G401 (cell line): ENCODE results near the gene IRX2. TPM values are rescaled to one million over a fixed set of nuclear protein-coding genes. Genes with fewer than 3 reads are reported as not detected.

Source experiments
- DNase-seq: peaks from one replicate; pipeline ENCODE4 v3.0.0-alpha.2; 2015; ENCODE audit warnings: low spot score
- in situ Hi-C: cut with HindIII; loops from 2 replicates; pipeline ENCODE4 v1.10.0; 2016; ENCODE audit warnings: low sequenced_read_pairs, mixed read lengths
- total RNA-seq: library from RNA; depleted of rRNA; stranded (reverse); fragments of >200 nt; shearing (Covaris generic); gene quantifications from 2 replicates; pipeline ENCODE4 v1.2.3, GENCODE V29; 2014

The IRX2 gene
- total RNA-seq, 1 experiment from 2014 or later: not detected

DNA sequence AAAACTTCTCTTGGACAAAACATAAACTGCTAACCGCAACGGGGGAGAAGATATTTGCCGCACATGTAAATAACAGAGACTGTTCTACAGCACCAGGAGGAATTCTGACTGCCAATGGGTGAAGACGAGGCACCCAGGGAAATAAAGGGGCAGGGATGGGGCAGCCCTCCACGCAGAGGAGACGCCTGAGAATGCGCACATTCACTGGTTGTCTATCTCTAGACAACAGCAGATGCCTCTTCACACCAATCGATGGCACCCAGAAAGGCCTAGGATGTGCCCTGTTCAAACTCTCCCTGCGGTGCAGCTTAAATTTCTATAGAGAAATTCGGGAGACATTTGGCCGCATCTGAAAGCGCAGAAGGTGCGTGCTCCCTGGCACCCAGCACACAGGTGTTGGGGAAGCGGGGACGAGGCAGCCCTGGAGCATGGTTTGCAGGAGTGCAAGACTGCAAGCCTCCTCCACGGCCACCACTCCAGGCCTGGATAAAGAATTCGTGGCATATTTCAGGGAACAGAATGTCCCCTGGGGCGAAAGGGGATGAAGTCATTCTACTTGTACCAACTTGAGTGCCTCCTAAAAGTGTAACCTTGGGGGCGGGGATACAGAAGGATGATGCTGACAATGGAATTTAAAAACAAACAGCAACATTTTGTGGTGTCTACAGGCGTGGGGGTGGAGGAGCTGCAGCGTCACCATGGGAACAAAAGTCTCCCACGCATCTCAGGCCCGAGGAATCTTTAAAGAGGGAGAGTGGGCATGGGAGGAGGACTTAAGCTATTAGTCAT, 6.3 kb upstream of the IRX2 start:
- DNase-seq: no peak
- in situ Hi-C loops: no loop called here

GRCh38 chr5:2756211-2757152, 5.0 kb upstream of the IRX2 start:
- in situ Hi-C loops: no loop called here
- DNase-seq: no peak

DNA sequence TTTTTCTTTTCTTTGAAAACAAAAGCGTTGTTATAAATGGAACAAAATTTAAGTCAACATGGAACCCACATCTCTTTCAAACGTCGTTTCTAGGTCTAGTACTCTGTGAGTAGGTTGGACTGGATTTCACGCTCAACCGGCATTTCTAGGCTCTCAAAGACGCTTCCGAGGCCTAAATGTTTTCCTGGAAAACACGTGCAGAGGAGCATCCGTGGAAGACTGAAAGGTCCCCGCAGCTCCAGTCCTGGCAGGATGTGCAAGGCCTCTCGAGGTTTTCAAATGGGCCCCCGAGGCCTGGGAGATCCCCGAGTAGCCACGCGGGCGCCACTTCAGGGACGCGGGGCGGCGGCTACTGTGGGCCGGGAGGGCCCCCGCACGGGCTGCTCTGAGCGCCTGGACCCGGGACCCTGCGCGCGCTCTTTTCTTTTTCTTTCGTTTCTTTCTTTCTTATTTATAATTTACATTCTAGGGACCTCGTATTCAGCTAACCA, 4.2 kb upstream of the IRX2 start:
- no peak for DNase-seq
- in situ Hi-C loops: no loop called here

DNA sequence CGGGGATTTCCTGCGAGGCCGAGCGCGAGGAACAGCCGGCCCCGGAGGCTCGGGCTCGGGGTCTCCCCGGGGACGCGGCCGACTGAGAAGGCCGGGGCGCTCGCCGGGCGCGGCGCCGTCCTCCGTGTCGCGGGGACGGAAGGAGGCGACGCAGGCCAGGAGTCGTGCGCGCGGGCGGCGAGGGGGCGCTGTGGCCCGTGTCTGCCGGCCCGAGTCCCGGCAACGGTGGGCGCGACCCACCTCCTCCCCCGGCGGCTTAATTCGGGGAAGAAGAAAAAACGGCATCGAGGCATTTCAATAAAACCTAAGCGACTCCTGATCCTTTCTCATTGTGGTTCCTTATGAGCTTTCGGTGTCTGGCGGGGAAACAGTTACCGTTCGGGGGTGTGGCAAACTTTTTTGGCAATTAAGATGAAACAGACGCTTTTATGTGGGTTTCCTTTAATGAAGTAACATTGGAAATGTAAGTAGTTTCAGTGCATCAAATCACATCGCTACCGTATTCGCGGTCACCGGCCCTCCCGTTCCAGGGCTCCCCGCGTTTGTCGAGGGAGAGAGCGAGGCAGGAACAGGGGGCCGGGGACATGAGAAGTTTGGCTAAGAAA, 3.7 kb upstream of the IRX2 start:
- DNase-seq: no peak
- in situ Hi-C loops: no loop called here

- no peak for DNase-seq
- in situ Hi-C loops: no loop called here
These were observed 3.2 kb upstream of the IRX2 start for GRCh38 chr5:2754581-2755075.

- no peak for DNase-seq
- in situ Hi-C loops: no loop called here
These were observed 2.3 kb upstream of the IRX2 start for GRCh38 chr5:2753452-2754420.

DNA sequence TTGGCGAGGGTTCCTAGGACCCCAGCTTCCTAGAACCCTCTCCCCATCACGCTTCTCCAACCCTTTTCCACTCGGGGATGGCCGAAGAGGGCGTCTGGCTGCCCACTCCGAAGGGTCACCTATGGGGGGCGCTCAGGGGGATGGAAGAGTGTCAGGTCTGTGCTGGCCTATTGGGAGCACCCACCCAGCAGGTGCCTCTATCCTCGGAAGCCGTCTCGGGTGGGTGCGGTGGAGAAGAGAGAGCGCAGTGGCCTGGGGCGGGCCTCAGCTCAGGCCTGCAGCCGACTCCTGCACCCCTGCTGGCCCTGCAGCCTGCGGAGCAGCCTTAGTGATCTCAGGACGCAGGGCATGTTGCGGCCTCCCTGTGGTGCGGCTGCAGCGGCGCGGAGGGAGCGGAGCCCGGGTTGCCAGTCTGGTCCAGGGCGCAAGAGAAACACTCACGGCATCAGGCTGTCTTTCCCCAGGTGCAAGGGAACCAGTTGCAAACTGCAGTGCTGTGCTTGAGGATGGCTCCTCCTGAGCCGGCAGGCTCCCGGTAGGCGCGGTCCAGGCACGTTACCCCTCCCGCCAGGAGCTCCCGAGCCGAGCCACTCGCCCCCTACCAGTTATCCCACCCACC, 1.5 kb upstream of the IRX2 start:
- in situ Hi-C loops: no loop called here
- no peak for DNase-seq

DNA sequence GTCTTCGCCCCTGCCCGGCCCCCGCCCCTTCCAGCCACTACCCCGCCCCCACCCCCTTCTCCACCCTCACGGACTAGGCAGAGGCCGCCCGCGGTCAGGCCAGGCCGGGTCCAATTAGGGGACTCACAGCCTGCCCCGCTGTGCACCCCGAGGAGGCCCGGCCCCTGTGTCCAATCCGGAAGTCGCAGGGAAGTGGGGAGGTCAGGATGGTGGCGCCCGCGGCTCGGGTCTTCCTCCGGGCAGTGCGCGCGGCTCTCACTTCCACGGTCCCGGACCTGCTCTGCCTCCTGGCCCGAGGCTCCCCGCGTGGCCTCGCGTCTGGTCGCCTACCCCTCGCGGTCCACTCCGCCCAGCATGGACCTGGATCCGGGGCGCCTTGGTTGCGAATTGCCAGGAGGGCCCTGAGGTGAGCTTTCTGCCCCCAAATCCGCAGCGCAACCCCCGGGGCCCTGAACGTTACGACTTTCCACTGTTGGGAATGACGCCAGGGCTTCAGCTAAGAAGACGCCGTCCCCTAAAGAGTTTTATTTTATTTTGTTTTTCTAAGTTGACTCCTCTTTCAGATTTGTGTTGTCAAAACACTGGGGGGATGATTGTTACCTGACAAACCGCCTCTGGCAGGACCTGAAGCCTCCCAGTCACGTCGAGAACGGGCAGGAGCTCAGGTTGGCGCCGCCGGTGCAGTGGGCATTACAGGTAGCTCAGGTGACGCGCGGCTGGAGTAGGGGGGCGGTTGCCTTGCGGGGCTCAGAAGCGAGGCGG, 763 bp upstream of the IRX2 start:
- in situ Hi-C loops: no loop called here

GRCh38 chr5:2750758-2751464, 566 bp downstream of the IRX2 start:
- in situ Hi-C loops: no loop called here
- DNase-seq: no peak

More for the DNA sequence above, 763 bp upstream of the IRX2 start:
- DNase-seq: no peak

DNA sequence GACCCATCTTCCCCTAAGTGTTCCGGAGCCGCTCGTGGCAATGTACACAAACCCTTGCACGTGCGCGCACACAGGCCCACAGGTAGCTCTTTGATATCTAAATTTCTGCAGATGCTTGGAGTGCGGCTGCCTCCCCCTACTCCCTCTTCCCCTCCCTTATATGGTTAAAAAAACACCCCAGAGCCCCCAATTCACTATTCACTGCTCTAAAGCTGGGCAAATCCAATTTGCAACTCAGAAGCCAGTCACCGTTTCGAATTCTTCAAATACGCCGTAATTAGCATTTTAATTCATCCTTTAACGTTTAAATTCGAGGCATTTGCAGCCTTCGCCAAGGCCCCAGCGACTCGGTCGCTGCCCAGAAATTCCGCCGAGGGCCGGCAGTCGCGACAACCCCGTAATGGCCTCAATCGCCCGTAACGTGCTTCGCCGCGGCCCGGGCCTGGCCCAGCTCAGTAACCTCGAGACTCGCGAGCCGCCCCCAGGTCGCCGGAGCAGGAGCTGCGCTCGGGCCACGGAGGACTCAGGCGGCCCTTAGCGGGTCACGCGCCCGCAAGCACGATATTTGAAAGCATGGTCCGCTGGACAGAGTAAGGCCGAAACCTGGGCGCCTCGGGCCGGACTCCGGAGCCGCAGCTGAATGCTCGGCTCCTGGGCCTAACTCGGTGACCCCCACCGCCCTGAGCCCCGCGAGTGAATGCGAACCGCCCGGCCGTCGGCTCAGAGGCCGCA, 1.3 kb downstream of the IRX2 start:
- DNase-seq: no peak
- in situ Hi-C loops: no loop called here

GRCh38 chr5:2749514-2750025, 1.9 kb downstream of the IRX2 start:
- no peak for DNase-seq
- in situ Hi-C loops: no loop called here

DNA sequence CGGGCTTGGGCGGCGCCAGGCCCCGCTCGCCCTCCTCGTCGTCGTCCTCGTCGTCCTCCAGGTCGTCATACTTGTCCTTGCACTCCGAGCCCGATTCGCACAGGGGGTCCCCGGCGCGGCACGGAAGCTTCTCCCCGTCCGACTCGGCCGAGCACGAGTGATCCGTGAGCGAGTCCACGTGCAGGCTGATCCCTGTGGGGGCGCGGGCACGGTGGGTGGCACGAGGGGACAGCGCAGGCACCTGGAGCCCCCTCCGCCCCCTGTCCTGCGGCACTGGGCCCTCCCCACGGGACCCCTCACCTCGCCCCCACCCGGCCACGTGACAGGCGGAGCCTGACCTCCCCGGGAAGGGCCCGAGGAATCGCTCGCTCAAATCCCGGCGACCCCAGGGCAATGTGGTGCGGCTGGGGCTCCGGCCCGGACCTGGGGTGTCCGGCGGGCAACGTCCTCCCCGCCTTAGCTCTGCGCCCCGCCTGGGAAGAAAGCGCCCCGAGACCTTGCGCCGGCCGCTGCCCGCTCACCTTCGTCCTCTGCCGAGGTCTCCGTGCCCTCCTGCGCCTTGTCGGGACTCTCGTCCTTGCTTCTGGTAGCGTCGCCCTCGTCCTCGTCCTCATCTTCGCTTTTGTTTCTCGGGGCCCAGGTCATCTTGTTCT, 2.5 kb downstream of the IRX2 start:
- in situ Hi-C loops: no loop called here
- DNase-seq: no peak

- no peak for DNase-seq
- in situ Hi-C loops: no loop called here
These were observed 3.2 kb downstream of the IRX2 start for GRCh38 chr5:2748179-2748860.

- in situ Hi-C loops: no loop called here
- DNase-seq: no peak
These were observed 3.9 kb downstream of the IRX2 start for GRCh38 chr5:2747363-2748162.
